Left lung (tissue), 10 donors: Measurements from ENCODE around the gene CTLA4. TPM values are rescaled to one million over a fixed set of nuclear protein-coding genes. Genes with fewer than 3 reads are reported as not detected.

Source experiments
- ATAC-seq: fragments of 200-7000 bp; cut with Tn5 transposase; one replicate; pipeline ENCODE4 v1.9.1; 2020; ENCODE audit warnings: moderate library complexity
- DNase-seq, 4 donors: peaks; one replicate each; pipeline ENCODE4 v3.0.0-alpha.2; 2013 to 2020
- H3K27ac ChIP-seq, 2 donors: fragments of 200-600 bp; sonication (generic) in 1 of 2; one replicate each; pipeline versions ENCODE4 v1.5.0 to v1.8.0; 2020 to 2021
- H3K27me3 ChIP-seq, 2 donors: fragments of 200-600 bp; sonication (generic) in 1 of 2; one replicate each; pipeline versions ENCODE4 v1.5.0 to v1.8.0; 2020 to 2021
- H3K36me3 ChIP-seq, 2 donors: fragments of 200-600 bp; sonication (generic) in 1 of 2; one replicate each; pipeline versions ENCODE4 v1.5.0 to v1.8.0; 2020 to 2021
- H3K4me1 ChIP-seq, 2 donors: fragments of 200-600 bp; one replicate each; pipeline ENCODE4 v1.8.0; 2021
- H3K4me3 ChIP-seq, 2 donors: fragments of 200-600 bp; sonication (generic) in 1 of 2; one replicate each; pipeline versions ENCODE4 v1.5.0 to v1.8.0; 2020 to 2021; ENCODE audit warnings: mild to moderate bottlenecking in 1 of 2
- H3K9me3 ChIP-seq, 2 donors: fragments of 200-600 bp; sonication (generic) in 1 of 2; one replicate each; pipeline versions ENCODE4 v1.5.0 to v1.8.0; 2020 to 2021
- intact Hi-C, 2 donors: fragments of 100-400 bp; cut with DNase I; formaldehyde crosslinking; loops; one replicate each; pipeline versions ENCODE4 v1.11.2 to v1.14.2; 2022
- polyA plus RNA-seq, 6 donors: library from polyadenylated mRNA; unstranded; fragments of 120-200 nt; gene quantifications; one replicate each; pipeline ENCODE4 v1.2.1, GENCODE V29; 2013; ENCODE audit not compliant: insufficient read length in 6 of 6
- total RNA-seq, 2 donors: library from RNA; stranded (reverse); fragmentation: NEBNext Ultra II Directional; extraction: Animal tissue kit (Norgen Biotek cat#: 25700); gene quantifications; one replicate each; pipeline ENCODE4 v1.2.1, GENCODE V29; 2021
- TF ChIP-seq, protein P1 (sequence below), 2 donors: fragments of 200-600 bp; sonication (generic) in 1 of 2; IDR thresholded peaks; one replicate each; pipeline versions ENCODE4 v1.5.0 to v1.8.0; 2021; ENCODE audit warnings: antibody characterized with exemption in 2 of 2
- donor health status: DM: no; HTN: yes; CAD: no.
- donor health status: DM: no; HTN: no; CAD: no.

CTLA4 gene
- total and polyA plus RNA-seq, 8 donors: 0.17 to 1.4 (median 0.40) TPM; not detected in 1

DNA sequence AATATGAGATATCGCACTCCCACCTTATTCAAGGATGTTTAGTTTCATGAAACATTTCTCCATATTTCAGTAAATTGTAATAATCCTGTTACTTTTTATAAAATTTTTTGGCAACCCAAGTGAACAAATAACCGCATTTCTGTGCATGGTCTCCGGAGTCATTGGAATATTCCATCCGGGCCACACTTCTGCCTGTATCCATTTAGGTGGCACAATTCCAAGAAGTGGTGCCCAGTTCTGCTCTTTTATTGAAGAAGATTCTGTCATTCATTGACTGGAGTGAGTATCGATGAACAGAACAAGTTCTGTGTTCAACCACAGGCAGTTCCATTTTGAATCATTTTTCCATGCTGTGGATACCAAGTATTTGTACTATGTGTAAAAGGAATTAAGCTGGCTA is 42.4 kb downstream of the CTLA4 start:
- TF ChIP-seq, protein P1, sequence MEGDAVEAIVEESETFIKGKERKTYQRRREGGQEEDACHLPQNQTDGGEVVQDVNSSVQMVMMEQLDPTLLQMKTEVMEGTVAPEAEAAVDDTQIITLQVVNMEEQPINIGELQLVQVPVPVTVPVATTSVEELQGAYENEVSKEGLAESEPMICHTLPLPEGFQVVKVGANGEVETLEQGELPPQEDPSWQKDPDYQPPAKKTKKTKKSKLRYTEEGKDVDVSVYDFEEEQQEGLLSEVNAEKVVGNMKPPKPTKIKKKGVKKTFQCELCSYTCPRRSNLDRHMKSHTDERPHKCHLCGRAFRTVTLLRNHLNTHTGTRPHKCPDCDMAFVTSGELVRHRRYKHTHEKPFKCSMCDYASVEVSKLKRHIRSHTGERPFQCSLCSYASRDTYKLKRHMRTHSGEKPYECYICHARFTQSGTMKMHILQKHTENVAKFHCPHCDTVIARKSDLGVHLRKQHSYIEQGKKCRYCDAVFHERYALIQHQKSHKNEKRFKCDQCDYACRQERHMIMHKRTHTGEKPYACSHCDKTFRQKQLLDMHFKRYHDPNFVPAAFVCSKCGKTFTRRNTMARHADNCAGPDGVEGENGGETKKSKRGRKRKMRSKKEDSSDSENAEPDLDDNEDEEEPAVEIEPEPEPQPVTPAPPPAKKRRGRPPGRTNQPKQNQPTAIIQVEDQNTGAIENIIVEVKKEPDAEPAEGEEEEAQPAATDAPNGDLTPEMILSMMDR (IDR thresholded peaks at IDR 0.05): no peak
- H3K4me1 ChIP-seq: peaks cover 5 to 20% of the 10 kb centered on the region in 2 donors
- no peaks in the 10 kb centered on the region for H3K36me3 ChIP-seq
- ATAC-seq (no peak), DNase-seq (no peak)
- no peaks in the 10 kb centered on the region for H3K9me3 ChIP-seq
- H3K27ac ChIP-seq: no peak overlapping the region
- intact Hi-C loops: no loop called here
- H3K4me3 ChIP-seq: no peak overlapping the region
- H3K27me3 ChIP-seq: no peaks in the 10 kb centered on the region

DNA sequence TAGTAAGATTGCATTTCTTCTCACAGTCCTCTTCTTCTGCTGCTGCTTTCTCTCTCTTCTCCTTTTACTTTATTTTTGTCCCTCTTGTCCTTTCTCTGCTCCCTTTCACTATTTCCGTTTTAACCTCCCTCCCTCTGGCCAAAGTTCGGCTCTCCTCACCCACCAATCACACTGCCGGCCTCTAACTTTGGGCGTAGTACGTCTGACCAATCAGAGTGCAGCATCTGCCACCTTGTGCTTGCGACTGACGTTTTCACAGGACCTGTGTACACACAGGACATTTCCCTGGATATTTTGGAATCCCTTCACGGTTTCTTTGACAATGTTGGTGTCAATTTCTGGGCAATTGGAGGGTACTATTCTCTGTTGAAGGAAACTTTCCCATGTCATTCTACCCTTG is 46.4 kb downstream of the CTLA4 start:
- DNase-seq: no peak
- TF ChIP-seq, protein P1 (IDR thresholded peaks at IDR 0.05): no peak
- Histone ChIP-seq H3K4me3 (no peak overlapping the region), H3K27me3 (no peaks in the 10 kb centered on the region), H3K4me1 (peaks cover 1 to 8% of the 10 kb centered on the region in 2 donors), H3K27ac (no peak overlapping the region), H3K9me3 (no peaks in the 10 kb centered on the region), H3K36me3 (no peaks in the 10 kb centered on the region)
- intact Hi-C loops: no loop called here
- no peak for ATAC-seq

DNA sequence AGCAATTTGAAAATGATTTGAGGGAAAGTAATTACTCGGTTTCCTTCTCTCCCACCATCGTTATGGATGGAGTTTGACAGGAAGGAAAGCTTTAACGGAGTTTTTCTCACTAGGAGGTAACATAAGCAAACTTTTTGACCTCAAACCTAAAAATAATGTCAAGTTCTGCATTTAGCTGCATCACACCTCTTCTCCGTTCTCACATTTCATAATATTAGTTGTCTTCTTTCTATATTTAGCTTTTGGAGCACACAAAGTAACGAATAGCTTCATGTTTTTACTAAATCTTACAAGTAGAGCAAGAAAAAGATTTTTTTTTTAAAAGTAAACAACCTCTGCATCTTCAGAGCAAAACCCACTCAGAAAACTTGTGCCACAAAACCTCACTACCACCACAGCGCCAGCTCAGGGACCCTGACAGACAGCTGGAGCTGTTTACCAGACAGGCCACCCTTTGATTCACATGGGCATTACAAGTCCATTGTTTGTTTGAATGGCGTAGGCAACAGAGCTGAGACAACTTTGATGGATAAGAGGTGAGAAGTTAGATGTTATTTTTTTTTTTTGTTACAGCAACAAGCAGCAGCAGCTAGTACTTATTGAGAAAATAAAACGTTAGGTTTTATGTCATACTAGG is 47.1 kb downstream of the CTLA4 start:
- Histone ChIP-seq H3K36me3 (no peaks in the 10 kb centered on the region), H3K4me1 (peaks cover 0 to 2% of the 10 kb centered on the region in 2 donors), H3K27me3 (no peaks in the 10 kb centered on the region), H3K27ac (no peak overlapping the region), H3K9me3 (no peaks in the 10 kb centered on the region), H3K4me3 (no peak overlapping the region)
- ATAC-seq (no peak), DNase-seq (no peak)
- TF ChIP-seq, protein P1 (IDR thresholded peaks at IDR 0.05): no peak
- intact Hi-C loops: no loop called here

DNA sequence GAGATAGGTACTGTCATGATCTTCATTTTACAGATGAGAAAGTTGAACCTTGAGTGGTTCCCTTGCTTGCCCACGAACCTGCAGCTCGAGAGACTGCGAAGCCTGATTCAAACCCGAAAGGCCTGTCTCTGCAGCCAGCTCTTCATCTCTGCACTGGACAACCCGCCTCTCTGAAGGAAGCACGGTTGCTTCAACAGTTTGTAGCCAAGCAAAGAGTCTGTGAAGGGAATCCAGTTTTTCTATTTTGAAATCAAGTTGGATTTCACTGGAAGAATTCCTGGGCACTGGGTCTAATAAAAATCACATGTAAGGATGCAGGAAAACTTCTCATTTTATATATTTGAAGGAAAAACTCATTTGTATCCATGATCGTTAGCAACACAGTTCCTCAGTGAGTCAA is 47.7 kb downstream of the CTLA4 start:
- Histone ChIP-seq H3K27ac (no peak overlapping the region), H3K27me3 (no peaks in the 10 kb centered on the region), H3K4me1 (no peaks in the 10 kb centered on the region), H3K36me3 (no peaks in the 10 kb centered on the region), H3K4me3 (no peak overlapping the region), H3K9me3 (no peaks in the 10 kb centered on the region)
- ATAC-seq (peak; percentile 31), DNase-seq (no peak)
- TF ChIP-seq, protein P1 (IDR thresholded peaks at IDR 0.05): no peak
- intact Hi-C loops: no loop called here

DNA sequence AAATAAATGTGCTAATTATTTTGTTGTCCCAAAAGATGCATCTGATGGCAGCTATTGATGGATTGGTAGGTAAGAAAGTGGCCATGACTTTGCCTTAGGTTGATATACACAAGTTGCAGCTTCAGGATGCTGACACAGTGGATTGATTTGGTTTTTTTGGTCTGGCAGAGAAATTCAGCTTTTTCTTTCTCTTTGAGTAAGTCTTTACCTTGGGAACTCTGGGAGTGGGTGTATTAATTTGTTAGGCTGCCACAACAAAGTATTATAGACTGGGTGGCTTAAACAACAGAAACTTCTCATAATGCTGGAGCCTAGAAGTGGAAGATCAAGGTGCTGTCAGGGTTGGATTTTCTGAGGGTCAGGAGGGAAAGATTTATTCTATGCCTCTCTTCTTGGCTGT is 49.2 kb downstream of the CTLA4 start:
- TF ChIP-seq, protein P1 (IDR thresholded peaks at IDR 0.05): no peak
- ATAC-seq (no peak), DNase-seq (no peak)
- Histone ChIP-seq H3K36me3 (no peaks in the 10 kb centered on the region), H3K27me3 (no peaks in the 10 kb centered on the region), H3K9me3 (no peaks in the 10 kb centered on the region), H3K4me3 (no peak overlapping the region), H3K27ac (no peak overlapping the region), H3K4me1 (no peaks in the 10 kb centered on the region)
- intact Hi-C loops: no loop called here
